K562 (cell line): ENCODE data around the gene ATP2A2. TPM values are rescaled to one million over a fixed set of nuclear protein-coding genes. Genes with fewer than 3 reads are reported as not detected.

Experiments used
- ATF7 ChIP-seq: fragments of 450-650 bp; IDR thresholded peaks from 2 replicates; pipeline ENCODE4 v1.7.1; 2014; ENCODE audit warnings: mild to moderate bottlenecking, moderate library complexity
- E2F4 ChIP-seq: sonication (generic); formaldehyde crosslinking; IDR thresholded peaks from 2 replicates; pipeline ENCODE4 v1.8.0; 2022; ENCODE audit warnings: mild to moderate bottlenecking, low read depth, missing genetic modification reagents
- EGR1 ChIP-seq: fragments of 450-650 bp; conservative IDR thresholded peaks from 2 replicates; pipeline ENCODE4 v1.6.1; 2017; ENCODE audit warnings: mild to moderate bottlenecking
- EHMT2 ChIP-seq: fragments of 450-650 bp; IDR thresholded peaks from 2 replicates; pipeline ENCODE4 v1.6.1; 2018; ENCODE audit warnings: antibody characterized with exemption
- HEY1 ChIP-seq: fragments of 250-450 bp; sonication (Bioruptor Pico); IDR thresholded peaks from 2 replicates; pipeline ENCODE4 v1.5.0; 2020; ENCODE audit warnings: mild to moderate bottlenecking, moderate library complexity, borderline replicate concordance
- HNRNPL ChIP-seq: fragments of 200-400 bp; formaldehyde crosslinking; IDR thresholded peaks from 2 replicates; pipeline ENCODE4 v1.6.1; 2017; ENCODE audit warnings: low read depth, mild to moderate bottlenecking, low read length
- HNRNPUL1 ChIP-seq: fragments of 200-400 bp; formaldehyde crosslinking; IDR thresholded peaks from 2 replicates; pipeline ENCODE4 v1.6.1; 2017; ENCODE audit warnings: low read length
- IFI16 ChIP-seq: fragments of 250-450 bp; sonication (Bioruptor Pico); IDR thresholded peaks from 2 replicates; pipeline ENCODE4 v2.1.2; 2022; ENCODE audit warnings: mild to moderate bottlenecking, inconsistent platforms
- IRF9 ChIP-seq: fragments of 450-650 bp; IDR thresholded peaks from 2 replicates; pipeline ENCODE4 v1.6.1; 2016; ENCODE audit warnings: missing biosample characterization, missing genetic modification characterization
- MEF2D ChIP-seq: conservative IDR thresholded peaks from 2 replicates; pipeline ENCODE4 v1.6.1; 2016; ENCODE audit warnings: low read depth, missing genetic modification characterization, missing compliant biosample characterization
- NR2C1 ChIP-seq, 2 experiments: fragments of 450-650 bp; IDR thresholded peaks; 2 replicates each; pipeline ENCODE4 v1.6.1; 2017; ENCODE audit warnings: mild to moderate bottlenecking in 2 of 2, antibody characterized with exemption in 1 of 2, inconsistent platforms in 1 of 2, missing compliant biosample characterization in 1 of 2, missing genetic modification characterization in 1 of 2
- NR2F6 ChIP-seq: fragments of 450-650 bp; formaldehyde crosslinking; IDR thresholded peaks from 2 replicates; pipeline ENCODE4 v1.4.0; 2020; ENCODE audit warnings: mild to moderate bottlenecking
- PTRF ChIP-seq: fragments of 450-650 bp; IDR thresholded peaks from 2 replicates; pipeline ENCODE4 v1.6.1; 2016; ENCODE audit warnings: mild to moderate bottlenecking, missing genetic modification characterization, missing compliant biosample characterization
- SETDB1 ChIP-seq: IDR thresholded peaks from one replicate; pipeline ENCODE4 v1.6.1; 2012; ENCODE audit warnings: low read length, control low read depth, inconsistent platforms
- TCF3 ChIP-seq: sonication (generic); formaldehyde crosslinking; IDR thresholded peaks from 2 replicates; pipeline ENCODE4 v1.4.0; 2020; ENCODE audit warnings: mild to moderate bottlenecking, missing genetic modification reagents
- TFE3 ChIP-seq: fragments of 450-650 bp; formaldehyde crosslinking; IDR thresholded peaks from 2 replicates; pipeline ENCODE4 v1.4.0; 2020; ENCODE audit warnings: mild to moderate bottlenecking, mixed read lengths
- ZNF324 ChIP-seq: fragments of 250-450 bp; sonication (Bioruptor Pico); IDR thresholded peaks from 2 replicates; pipeline ENCODE4 v1.4.0; 2020; ENCODE audit warnings: mild to moderate bottlenecking
- polyA plus RNA-seq, 8 experiments: library from polyadenylated mRNA; depleted of rRNA in 4 of 8; stranded (reverse) in 5 of 8; unstranded in 3 of 8; fragments of >200 nt; fragmentation: Nextera tagmentation in 2 of 8; fragmentation: Illumina TruSeq in 1 of 8; extraction: Ambion mirVana in 2 of 8; extraction: Trizol in 1 of 8; gene quantifications; 2 replicates each; pipeline versions ENCODE4 v1.2.1 to v1.2.3, GENCODE V29; 2011 to 2014; ENCODE audit warnings: inconsistent platforms in 1 of 8, missing spikeins in 1 of 8
- total RNA-seq, 7 experiments: library from RNA; depleted of rRNA in 6 of 7; stranded (reverse); fragments of >200 nt in 6 of 7; fragmentation: Illumina TruSeq in 2 of 7; extraction: Trizol in 2 of 7; gene quantifications; 2 replicates each; pipeline versions ENCODE4 v1.2.1 to v1.2.3, GENCODE V29; 2011 to 2021; ENCODE audit warnings: low replicate concordance in 1 of 7
- TF ChIP-seq, protein P1 (sequence below): IDR thresholded peaks from 3 replicates; pipeline ENCODE4 v1.6.1; 2011; ENCODE audit warnings: borderline replicate concordance, mild to moderate bottlenecking, moderate library complexity; ENCODE audit not compliant: insufficient read length; ENCODE audit errors: extremely low read depth
- TF ChIP-seq, protein P2 (sequence below), 3 experiments: IDR thresholded peaks in 2 of 3; conservative IDR thresholded peaks in 1 of 3; 2 replicates each; pipeline ENCODE4 v1.5.1; 2011 to 2012; ENCODE audit warnings: low read length in 3 of 3, mild to moderate bottlenecking in 3 of 3, control low read depth in 2 of 3, improper control_type of control experiment in 1 of 3, inconsistent platforms in 1 of 3, low read depth in 1 of 3, mixed read lengths in 1 of 3, moderate library complexity in 1 of 3; ENCODE audit not compliant: insufficient read depth in 2 of 3
- TF ChIP-seq, protein P3 (sequence below): fragments of 450-650 bp; formaldehyde crosslinking; IDR thresholded peaks from 2 replicates; pipeline ENCODE4 v1.4.0; 2020; ENCODE audit warnings: mild to moderate bottlenecking

Gene ATP2A2
- total and polyA plus RNA-seq, 9 of the 15 experiments (the other 6 are each of a cell fraction or from before 2014, with no cell fraction given): 5.2 to 205 (median 51.6) TPM

DNA sequence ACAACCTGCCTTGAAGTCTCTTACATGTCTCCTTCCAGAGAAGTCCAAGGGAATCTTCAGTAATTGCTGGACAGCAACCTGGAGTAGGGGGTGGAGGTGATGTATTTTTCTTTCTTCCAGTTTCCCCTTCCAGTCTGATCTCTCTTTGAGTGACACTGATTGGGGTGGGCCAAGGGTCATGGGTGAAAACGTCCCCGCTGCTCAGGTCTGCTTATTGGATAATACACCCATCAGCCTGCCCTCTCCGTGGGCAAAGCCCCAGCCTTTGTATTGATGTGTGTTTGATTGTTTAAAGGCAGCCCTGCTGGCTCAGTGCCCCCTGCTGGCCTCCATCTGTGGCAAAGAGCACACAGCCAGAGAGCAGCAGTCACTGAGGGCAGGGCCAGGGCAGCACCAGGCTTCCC, 35.7 kb upstream of the ATP2A2 start (continued):
- TF ChIP-seq, protein P1, sequence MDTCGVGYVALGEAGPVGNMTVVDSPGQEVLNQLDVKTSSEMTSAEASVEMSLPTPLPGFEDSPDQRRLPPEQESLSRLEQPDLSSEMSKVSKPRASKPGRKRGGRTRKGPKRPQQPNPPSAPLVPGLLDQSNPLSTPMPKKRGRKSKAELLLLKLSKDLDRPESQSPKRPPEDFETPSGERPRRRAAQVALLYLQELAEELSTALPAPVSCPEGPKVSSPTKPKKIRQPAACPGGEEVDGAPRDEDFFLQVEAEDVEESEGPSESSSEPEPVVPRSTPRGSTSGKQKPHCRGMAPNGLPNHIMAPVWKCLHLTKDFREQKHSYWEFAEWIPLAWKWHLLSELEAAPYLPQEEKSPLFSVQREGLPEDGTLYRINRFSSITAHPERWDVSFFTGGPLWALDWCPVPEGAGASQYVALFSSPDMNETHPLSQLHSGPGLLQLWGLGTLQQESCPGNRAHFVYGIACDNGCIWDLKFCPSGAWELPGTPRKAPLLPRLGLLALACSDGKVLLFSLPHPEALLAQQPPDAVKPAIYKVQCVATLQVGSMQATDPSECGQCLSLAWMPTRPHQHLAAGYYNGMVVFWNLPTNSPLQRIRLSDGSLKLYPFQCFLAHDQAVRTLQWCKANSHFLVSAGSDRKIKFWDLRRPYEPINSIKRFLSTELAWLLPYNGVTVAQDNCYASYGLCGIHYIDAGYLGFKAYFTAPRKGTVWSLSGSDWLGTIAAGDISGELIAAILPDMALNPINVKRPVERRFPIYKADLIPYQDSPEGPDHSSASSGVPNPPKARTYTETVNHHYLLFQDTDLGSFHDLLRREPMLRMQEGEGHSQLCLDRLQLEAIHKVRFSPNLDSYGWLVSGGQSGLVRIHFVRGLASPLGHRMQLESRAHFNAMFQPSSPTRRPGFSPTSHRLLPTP: no peak
- TF ChIP-seq EGR1: no peak
- TF ChIP-seq ATF7: no peak
- no peak for TF ChIP-seq MEF2D (tag)
- TF ChIP-seq SETDB1: no peak
- TF ChIP-seq NR2C1 (IDR thresholded peaks at IDR 0.05): no peak
- TF ChIP-seq NR2C1 (tag; IDR thresholded peaks at IDR 0.05): no peak
- no peak for TF ChIP-seq ZNF324 (CRISPR knock-in tag)
- TF ChIP-seq HNRNPUL1: no peak
- TF ChIP-seq IRF9 (tag): no peak
- TF ChIP-seq, protein P2, sequence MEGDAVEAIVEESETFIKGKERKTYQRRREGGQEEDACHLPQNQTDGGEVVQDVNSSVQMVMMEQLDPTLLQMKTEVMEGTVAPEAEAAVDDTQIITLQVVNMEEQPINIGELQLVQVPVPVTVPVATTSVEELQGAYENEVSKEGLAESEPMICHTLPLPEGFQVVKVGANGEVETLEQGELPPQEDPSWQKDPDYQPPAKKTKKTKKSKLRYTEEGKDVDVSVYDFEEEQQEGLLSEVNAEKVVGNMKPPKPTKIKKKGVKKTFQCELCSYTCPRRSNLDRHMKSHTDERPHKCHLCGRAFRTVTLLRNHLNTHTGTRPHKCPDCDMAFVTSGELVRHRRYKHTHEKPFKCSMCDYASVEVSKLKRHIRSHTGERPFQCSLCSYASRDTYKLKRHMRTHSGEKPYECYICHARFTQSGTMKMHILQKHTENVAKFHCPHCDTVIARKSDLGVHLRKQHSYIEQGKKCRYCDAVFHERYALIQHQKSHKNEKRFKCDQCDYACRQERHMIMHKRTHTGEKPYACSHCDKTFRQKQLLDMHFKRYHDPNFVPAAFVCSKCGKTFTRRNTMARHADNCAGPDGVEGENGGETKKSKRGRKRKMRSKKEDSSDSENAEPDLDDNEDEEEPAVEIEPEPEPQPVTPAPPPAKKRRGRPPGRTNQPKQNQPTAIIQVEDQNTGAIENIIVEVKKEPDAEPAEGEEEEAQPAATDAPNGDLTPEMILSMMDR (IDR thresholded peaks at IDR 0.05 in 2 of 3, conservative IDR thresholded peaks at IDR 0.05 in 1 of 3; ENCODE audit: insufficient read depth in 2 of 3, low read depth in 1 of 3, low read length in 3 of 3): peak; percentile 52 to 65 (median 60)
- TF ChIP-seq HNRNPL: no peak
- TF ChIP-seq HEY1 (CRISPR knock-in tag): no peak
- TF ChIP-seq TFE3 (CRISPR knock-in tag): no peak
- TF ChIP-seq EHMT2: 0 out of 2 replicates have a peak, but pooled peaks have one; percentile 40
- TF ChIP-seq IFI16: no peak
- no peak for TF ChIP-seq PTRF (tag)
- TF ChIP-seq TCF3: no peak
- TF ChIP-seq, protein P3, sequence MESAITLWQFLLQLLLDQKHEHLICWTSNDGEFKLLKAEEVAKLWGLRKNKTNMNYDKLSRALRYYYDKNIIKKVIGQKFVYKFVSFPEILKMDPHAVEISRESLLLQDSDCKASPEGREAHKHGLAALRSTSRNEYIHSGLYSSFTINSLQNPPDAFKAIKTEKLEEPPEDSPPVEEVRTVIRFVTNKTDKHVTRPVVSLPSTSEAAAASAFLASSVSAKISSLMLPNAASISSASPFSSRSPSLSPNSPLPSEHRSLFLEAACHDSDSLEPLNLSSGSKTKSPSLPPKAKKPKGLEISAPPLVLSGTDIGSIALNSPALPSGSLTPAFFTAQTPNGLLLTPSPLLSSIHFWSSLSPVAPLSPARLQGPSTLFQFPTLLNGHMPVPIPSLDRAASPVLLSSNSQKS (CRISPR knock-in tag): no peak
- TF ChIP-seq NR2F6: no peak
- TF ChIP-seq E2F4 (CRISPR knock-in tag): no peak
